Measurements from ENCODE around the gene ZNF267. TPM values are rescaled to one million over a fixed set of nuclear protein-coding genes. Genes with fewer than 3 reads are reported as not detected.
"Not testable (repeated sequence)": the region's sequence is repeated elsewhere in the genome, so short reads cannot be mapped to it uniquely, and the experiment has no call there.

The ZNF267 gene
- total RNA-seq, 1 donor from 2014 or later: 12.9 TPM

- Mint-ChIP-seq H3K4me3 (no peak overlapping the region), H3K36me3 (peaks cover 76% of the 10 kb centered on the region), H3K27me3 (ENCODE audit: low read depth) (no peaks in the 10 kb centered on the region), H3K9me3 (peaks cover 66% of the 10 kb centered on the region), H3K4me1 (no peaks in the 10 kb centered on the region), H3K27ac (no peak overlapping the region)
- no peak for TF ChIP-seq CTCF (IDR thresholded peaks at IDR 0.05; ENCODE audit: unreplicated experiment)
- no peak for DNase-seq (ENCODE audit: low spot score in 2 of 2, unreplicated experiment in 2 of 2)
Measured at GRCh38 chr16:31899505-31899904, 25.9 kb downstream of the ZNF267 start.

- H3K4me3 Mint-ChIP-seq; H3K27me3 Mint-ChIP-seq (ENCODE audit: low read depth); DNase-seq (ENCODE audit: low spot score in 2 of 2, unreplicated experiment in 2 of 2); H3K4me1 Mint-ChIP-seq; H3K27ac Mint-ChIP-seq: not testable (repeated sequence)
- peaks cover 68% of the 10 kb centered on the region for H3K36me3 Mint-ChIP-seq
- peaks cover 54% of the 10 kb centered on the region for H3K9me3 Mint-ChIP-seq
Measured at GRCh38 chr16:31904571-31904970, 31.0 kb downstream of the ZNF267 start.

GRCh38 chr16:31913668-31914067, 40.1 kb downstream of the ZNF267 start:
- H3K27ac Mint-ChIP-seq: no peak overlapping the region
- DNase-seq (ENCODE audit: low spot score in 2 of 2, unreplicated experiment in 2 of 2): no peak
- H3K4me1 Mint-ChIP-seq: no peaks in the 10 kb centered on the region
- peaks cover 92% of the 10 kb centered on the region for H3K36me3 Mint-ChIP-seq
- H3K4me3 Mint-ChIP-seq: no peak overlapping the region
- TF ChIP-seq CTCF (IDR thresholded peaks at IDR 0.05; ENCODE audit: unreplicated experiment): no peak
- H3K27me3 Mint-ChIP-seq (ENCODE audit: low read depth): no peaks in the 10 kb centered on the region
- peaks cover 93% of the 10 kb centered on the region for H3K9me3 Mint-ChIP-seq

GRCh38 chr16:31916056-31916488, 42.5 kb downstream of the ZNF267 start:
- Mint-ChIP-seq H3K4me3 (no peak overlapping the region), H3K36me3 (peaks cover 84% of the 10 kb centered on the region), H3K27me3 (ENCODE audit: low read depth) (no peaks in the 10 kb centered on the region), H3K27ac (no peak overlapping the region), H3K4me1 (no peaks in the 10 kb centered on the region), H3K9me3 (peaks cover 89% of the 10 kb centered on the region)
- no peak for DNase-seq (ENCODE audit: low spot score in 2 of 2, unreplicated experiment in 2 of 2)
- no peak for TF ChIP-seq CTCF (IDR thresholded peaks at IDR 0.05; ENCODE audit: unreplicated experiment)

GRCh38 chr16:31920373-31920772, 46.8 kb downstream of the ZNF267 start:
- H3K4me3 Mint-ChIP-seq: no peak overlapping the region
- TF ChIP-seq CTCF (IDR thresholded peaks at IDR 0.05; ENCODE audit: unreplicated experiment): no peak
- peaks cover 41% of the 10 kb centered on the region for H3K36me3 Mint-ChIP-seq
- DNase-seq (ENCODE audit: low spot score in 2 of 2, unreplicated experiment in 2 of 2): no peak
- peaks cover 78% of the 10 kb centered on the region for H3K9me3 Mint-ChIP-seq
- H3K4me1 Mint-ChIP-seq: no peaks in the 10 kb centered on the region
- no peak overlapping the region for H3K27ac Mint-ChIP-seq
- H3K27me3 Mint-ChIP-seq (ENCODE audit: low read depth): no peaks in the 10 kb centered on the region

- H3K9me3 Mint-ChIP-seq: peaks cover 20% of the 10 kb centered on the region
- not testable (repeated sequence) for H3K27ac Mint-ChIP-seq; H3K4me3 Mint-ChIP-seq; H3K27me3 Mint-ChIP-seq (ENCODE audit: low read depth); H3K36me3 Mint-ChIP-seq; H3K4me1 Mint-ChIP-seq; DNase-seq (ENCODE audit: low spot score in 2 of 2, unreplicated experiment in 2 of 2)
Measured at GRCh38 chr16:31951806-31952205, 78.2 kb downstream of the ZNF267 start.

- H3K9me3 Mint-ChIP-seq: peaks cover 17% of the 10 kb centered on the region
- DNase-seq (ENCODE audit: low spot score in 2 of 2, unreplicated experiment in 2 of 2); H3K27me3 Mint-ChIP-seq (ENCODE audit: low read depth); H3K36me3 Mint-ChIP-seq; H3K4me3 Mint-ChIP-seq; H3K4me1 Mint-ChIP-seq; H3K27ac Mint-ChIP-seq: not testable (repeated sequence)
Measured at GRCh38 chr16:31952206-31952605, 78.6 kb downstream of the ZNF267 start.

- peaks cover 16% of the 10 kb centered on the region for H3K9me3 Mint-ChIP-seq
- not testable (repeated sequence) for DNase-seq (ENCODE audit: low spot score in 2 of 2, unreplicated experiment in 2 of 2); H3K27me3 Mint-ChIP-seq (ENCODE audit: low read depth); H3K4me1 Mint-ChIP-seq; H3K4me3 Mint-ChIP-seq; H3K36me3 Mint-ChIP-seq; H3K27ac Mint-ChIP-seq
Measured at GRCh38 chr16:31956221-31956620, 82.6 kb downstream of the ZNF267 start.

- not testable (repeated sequence) for DNase-seq (ENCODE audit: low spot score in 2 of 2, unreplicated experiment in 2 of 2); H3K27ac Mint-ChIP-seq; H3K4me3 Mint-ChIP-seq; H3K4me1 Mint-ChIP-seq; H3K36me3 Mint-ChIP-seq; H3K27me3 Mint-ChIP-seq (ENCODE audit: low read depth)
- peaks cover 19% of the 10 kb centered on the region for H3K9me3 Mint-ChIP-seq
Measured at GRCh38 chr16:31960186-31960910, 86.7 kb downstream of the ZNF267 start.
